ENCODE results near the gene INPP5D.
"Not testable (repeated sequence)": the region's sequence is repeated elsewhere in the genome, so short reads cannot be mapped to it uniquely, and the experiment has no call there.

Gene INPP5D

DNA sequence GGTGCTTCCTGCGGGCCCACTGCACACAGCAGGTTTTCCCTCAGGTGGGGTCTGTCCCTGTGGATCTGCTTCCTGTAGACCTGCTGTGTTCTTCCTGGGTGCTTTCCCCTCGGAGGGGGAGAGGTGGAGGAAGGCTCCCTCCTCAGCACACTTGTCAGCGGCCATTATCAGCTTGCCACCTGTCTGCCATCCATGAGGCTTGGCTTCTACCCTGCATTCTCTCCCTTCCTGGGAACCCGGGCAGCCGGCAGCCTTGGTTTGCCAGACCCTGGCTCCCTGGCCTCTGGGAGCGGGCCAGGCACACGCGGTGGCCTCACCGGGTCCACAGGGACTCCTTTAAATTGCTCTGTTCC lies 58.5 kb downstream of the INPP5D start:
- no peak for DNase-seq (ENCODE audit: low read depth)

DNA sequence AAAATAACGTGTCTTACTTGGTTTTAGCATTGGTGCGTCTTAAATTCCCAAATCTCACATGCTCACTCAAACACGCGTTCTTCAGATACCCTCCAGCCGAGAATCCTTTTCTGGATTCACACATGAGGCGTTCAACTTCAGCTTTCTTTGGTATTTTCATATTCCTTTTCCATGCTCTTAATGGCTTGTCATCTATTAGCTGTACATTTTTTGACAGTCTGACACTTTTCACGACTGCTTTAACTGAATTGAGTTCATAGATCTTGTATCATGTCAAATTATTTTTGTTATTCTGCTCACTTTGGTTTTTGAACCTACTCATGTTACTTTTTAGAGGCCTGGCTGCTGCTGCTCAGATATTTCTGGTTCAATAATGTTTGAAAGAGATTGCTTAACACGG lies 59.0 kb downstream of the INPP5D start:
- no peak for DNase-seq (ENCODE audit: low read depth)

DNA sequence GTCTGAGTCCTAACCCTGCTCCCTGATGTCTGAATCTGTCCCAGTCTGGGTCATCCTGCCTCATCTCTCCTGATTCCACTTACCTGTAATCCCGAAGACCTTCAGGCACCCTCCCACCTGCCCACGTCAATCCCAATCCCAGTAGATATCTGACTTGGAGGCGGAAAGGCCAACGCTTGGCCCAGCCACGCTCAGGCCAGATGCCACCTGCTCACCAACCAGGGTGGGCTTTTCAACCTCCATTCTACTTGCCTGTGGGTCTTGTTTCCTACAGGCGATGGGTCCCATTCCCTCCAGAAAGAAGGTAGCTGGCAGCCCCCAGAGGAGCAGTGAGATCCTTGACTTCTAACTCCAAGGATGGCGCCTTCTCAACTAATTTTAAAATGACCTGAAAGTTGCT lies 59.7 kb downstream of the INPP5D start:
- DNase-seq (ENCODE audit: low read depth) = no peak

DNA sequence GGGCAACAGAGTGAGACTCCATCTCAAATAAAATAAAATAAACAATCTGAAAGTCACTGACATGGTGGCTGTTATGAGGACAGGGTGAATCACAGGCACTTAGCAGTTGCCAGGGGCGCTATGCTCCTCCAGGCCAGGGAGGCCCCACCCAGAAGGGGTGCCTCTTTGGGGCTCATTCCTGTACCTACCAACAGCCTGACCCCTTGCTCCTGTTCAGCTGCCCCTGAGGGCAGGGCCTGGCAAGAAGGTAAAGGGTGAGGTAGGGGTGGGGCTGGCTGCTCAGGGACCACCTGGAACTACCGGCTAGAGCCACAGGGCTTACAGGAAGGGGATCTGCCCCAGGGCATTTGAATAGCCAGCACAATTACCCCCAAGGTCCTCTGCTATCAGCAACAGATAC lies 60.3 kb downstream of the INPP5D start:
- no peak for DNase-seq (ENCODE audit: low read depth)

DNA sequence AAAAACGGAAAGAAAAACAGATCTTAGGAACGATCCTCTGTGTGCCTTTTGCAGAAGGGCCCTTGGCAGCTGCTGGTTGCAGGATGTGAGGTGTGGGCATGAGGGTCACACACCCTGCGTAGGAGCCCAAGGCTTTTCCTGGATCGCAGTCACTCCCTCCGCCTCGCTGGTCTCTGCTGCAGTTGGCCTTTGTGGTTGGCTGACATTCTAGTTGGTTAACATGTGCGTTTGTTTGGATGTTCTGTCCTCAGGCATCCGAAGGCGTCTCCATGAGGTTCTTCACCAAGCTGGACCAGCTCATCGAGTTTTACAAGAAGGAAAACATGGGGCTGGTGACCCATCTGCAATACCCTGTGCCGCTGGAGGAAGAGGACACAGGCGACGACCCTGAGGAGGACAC lies 61.7 kb downstream of the INPP5D start:
- DNase-seq (ENCODE audit: low read depth) = no peak

DNA sequence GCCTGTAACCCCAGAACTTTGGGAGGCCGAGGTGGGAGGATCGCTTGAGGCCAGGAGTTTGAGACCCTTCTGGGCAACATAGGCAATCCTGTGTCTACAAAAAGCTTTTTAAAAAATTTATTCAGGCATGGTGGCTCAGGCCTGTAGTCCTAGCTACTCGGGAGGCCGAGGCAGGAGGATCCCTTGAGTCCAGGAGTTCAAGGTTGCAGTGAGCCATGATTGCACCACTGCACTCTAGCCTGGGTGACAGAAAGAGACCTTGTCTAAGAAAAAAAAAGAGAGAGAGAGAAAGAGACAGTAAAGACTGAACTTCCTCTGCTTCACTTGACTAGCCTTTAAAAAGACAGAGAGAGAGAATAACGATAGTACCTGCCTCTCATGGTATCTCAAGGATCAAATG lies 62.4 kb downstream of the INPP5D start:
- no peak for DNase-seq (ENCODE audit: low read depth)

DNA sequence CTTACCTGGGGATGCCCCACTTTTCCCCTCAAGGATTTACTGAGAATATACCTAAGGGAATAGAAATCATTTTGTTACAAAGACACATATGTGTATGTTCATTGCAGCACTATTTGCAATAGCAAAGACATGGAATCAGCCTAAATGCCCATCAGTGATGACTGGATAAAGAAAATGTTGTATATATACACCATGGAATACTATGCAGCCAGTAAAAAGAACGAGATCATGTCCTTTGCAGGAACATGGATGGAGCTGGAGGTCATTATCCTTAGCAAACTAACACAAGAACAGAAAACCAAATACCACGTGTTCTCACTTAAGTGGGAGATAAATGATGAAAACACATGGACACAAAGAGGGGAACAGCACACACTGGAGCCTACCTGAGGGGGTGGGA lies 63.4 kb downstream of the INPP5D start:
- DNase-seq (ENCODE audit: low read depth) = not testable (repeated sequence)

DNA sequence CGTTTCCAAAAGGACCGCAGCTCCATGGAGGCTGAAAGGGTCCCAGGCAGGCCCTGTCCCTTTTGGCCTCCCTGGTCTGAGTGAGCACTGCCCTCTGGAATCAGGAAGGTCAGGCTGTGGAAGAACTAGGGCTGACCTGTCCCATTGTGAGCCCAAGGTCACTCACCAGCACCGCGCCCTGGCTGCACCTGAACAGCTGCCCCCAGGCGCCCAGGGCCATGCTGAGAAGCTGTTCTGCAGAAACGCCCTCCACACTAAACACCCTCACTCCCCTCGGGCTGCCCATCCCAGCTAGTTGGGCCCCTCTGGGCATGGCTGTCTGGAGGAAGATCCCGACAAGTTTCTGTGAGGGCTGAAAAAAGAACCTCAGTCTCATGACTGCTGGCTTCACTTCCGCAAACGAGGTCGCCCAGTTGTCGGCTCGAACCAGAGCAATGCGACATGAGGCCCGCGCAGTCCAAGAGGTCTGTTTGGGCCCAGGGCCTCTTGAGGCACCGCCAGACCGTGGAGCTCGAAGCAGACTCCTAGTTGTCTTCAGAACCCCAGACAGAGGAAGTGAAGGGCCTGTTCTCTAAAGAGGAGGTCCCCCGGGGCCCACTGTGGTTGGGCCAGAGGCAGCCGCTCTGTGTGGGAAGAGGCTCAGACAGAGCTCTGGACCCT lies 64.4 kb downstream of the INPP5D start:
- no peak for DNase-seq (ENCODE audit: low read depth)

DNA sequence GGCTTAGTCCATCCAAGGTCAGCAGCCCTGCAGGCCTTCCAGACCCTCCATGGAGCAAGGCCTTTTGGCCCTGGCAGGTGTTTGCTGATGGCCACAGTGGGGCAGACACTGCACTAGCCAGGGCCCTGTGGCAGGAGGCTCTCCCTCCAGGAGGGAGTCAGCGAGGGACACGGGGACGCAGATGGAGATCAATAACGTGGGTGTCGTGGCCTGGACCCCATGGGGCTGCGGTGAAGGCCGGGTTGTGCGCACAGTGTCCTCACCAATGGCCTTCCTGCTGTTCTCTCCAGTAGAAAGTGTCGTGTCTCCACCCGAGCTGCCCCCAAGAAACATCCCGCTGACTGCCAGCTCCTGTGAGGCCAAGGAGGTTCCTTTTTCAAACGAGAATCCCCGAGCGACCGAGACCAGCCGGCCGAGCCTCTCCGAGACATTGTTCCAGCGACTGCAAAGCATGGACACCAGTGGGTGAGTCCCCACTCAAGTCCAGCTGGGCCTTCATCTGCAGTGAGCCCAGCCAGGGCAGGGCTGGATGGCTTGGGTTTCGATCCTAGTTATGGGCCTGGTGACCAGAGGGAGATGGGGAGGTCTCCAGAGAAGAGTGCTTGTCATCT lies 65.4 kb downstream of the INPP5D start:
- DNase-seq (ENCODE audit: low read depth) = no peak

DNA sequence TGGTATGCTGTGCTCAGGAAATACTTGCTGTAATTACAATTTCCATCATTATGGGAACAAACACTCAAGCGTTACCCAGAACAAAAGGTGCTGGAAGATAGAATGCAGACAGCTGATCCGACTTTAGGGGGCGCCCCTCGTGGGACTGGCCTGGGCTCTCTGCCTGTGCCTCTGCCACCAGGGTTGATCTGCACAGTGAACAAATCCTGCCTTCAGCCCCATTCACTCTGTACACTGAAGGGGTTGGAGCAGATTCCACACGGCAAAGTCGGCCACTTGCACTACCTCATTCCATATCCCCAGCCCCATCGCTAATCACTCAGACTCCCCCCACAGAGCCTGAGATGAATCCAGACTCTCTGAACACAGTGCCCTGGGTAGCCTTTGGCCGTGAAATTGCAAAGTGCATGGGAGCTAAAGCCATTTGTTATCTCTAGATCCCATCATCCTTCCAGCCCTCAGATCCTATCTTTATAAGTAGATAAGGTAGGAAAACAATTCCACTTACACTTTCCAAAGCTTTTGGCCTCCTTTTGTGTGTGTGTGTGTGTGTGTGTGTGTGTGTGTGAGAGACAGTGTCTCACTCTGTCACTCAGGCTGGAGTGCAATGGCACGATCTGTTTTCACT lies 69.3 kb downstream of the INPP5D start:
- DNase-seq (ENCODE audit: low read depth) = no peak

DNA sequence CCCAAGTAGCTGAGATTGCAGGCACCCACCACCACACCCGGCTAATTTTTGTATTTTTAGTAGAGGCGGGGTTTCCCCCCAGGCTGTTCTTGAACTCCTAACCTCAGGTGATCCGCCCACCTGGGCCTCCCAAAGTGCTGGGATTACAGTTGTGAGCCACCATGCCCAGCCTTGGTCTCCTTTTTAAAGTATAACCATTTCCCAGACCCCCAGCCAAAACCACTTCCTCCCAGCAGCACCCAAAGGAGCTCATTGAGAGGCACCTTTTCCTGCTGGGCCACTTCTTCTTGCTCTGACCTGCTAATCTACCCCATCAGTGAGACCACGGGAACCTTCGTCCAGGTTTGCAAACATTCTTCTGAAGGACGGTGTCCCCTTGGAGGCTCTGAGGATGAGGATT lies 69.9 kb downstream of the INPP5D start:
- DNase-seq (ENCODE audit: low read depth) = no peak

DNA sequence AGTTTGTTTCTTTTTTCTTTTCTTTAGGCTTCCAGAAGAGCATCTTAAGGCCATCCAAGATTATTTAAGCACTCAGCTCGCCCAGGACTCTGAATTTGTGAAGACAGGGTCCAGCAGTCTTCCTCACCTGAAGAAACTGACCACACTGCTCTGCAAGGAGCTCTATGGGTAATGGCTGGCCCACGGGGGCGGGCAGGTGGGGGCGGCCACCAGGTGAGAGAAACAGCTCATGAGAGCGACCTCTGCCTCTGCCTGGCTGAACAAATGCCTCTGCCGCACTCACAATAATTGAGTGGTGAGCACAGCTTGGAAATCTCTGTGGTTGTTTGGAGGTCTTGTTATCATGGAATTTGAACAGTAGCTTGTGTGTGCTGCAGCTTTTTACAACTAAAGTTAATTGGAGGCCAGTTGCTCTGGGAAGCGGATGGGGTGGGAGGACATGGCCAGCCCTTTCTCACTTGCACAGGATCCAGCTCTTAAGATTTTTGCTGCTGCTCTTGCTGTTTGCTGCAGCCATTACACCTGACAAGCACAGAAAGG lies 70.4 kb downstream of the INPP5D start:
- DNase-seq (ENCODE audit: low read depth) = no peak

DNA sequence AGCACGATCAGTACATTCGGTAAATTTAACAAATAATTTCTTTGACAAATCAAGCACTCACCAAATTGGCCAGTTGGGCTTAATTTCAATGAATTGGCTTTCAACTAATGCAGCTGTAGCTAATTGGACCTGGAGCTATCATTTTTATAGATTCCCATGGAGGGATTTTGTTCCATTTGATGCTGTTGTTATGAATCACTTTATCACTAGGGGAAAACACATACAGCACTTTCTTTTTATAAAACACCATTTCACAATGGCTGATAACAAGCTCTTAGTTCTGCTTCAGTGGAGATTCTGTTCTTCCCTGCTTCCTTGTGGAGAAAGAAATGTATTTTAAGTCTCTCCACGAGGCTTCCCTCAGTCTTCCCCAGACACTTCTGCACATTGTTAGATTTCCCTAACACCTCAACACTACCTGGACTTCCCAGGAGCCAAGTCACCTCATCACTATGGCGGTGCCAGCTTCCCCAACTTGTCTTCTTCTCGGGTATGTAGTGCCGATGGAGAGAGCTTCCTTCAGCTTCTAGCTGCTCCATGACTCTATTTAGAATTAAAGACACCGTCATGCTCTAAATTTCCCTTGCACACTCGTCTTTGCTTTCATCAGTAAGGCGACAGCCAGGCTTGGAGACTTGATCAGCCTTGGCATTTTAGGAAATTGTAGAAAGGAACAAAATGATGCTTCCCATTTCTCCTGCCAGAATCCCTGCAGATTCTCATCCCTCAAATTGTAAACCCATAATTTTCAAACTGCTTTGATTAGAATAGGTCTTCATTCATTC lies 72.0 kb downstream of the INPP5D start:
- DNase-seq (ENCODE audit: low read depth) = no peak

DNA sequence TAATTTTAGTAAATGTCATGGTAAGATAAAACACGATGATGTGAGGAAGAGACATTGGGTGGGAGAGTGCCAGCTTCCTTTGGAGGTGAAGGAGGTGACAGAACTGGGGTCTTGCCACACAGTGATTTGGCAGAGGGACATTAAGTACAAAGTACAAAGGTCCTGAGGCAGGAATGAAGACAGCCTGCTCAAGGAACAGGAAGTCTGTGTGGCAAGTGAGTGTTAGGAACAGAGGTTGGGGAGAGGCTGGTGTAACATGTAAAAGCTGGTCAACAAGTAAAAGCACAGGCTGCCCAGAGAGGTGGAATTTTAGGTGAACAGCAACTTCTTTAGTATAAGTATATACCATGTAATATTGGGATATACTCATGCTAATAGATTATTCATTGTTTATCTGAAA lies 73.1 kb downstream of the INPP5D start:
- no peak for DNase-seq (ENCODE audit: low read depth)

DNA sequence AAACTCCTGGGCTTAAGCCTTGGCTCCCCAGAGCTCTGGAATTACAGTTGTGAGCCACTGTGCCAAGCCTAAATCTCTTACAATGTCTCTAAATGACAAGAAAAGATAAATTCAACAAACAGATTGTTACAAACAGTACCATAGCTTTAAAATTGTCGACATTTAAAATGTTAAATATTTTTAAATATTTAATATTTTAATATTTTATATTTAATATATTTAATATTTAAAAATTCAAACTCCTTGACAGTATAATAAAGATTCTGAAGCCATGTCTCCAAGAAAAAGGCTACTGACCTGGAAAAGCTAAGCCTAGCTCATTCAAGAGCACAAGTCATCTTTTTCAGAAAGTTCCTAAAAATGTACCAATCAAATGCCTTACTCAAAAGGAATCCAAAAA lies 75.3 kb downstream of the INPP5D start:
- no peak for DNase-seq (ENCODE audit: low read depth)

DNA sequence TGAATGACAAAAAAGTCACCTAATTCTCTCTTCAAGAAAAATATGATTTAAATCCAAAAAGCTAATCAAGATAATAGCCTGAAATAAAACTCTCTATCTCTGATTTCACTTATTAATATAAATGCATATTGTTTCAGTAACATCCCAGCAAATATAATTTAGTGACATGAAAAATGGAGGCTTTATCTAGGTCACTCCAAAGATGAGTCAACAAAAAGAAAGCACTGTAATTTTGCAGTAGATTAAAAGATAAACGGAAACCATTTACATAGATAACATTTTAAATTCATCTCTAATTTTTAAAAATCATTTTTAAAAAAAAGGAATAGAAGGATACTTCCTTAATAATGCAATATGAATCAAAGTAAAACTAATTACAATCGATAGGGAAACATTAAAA lies 76.9 kb downstream of the INPP5D start:
- no peak for DNase-seq (ENCODE audit: low read depth)

DNA sequence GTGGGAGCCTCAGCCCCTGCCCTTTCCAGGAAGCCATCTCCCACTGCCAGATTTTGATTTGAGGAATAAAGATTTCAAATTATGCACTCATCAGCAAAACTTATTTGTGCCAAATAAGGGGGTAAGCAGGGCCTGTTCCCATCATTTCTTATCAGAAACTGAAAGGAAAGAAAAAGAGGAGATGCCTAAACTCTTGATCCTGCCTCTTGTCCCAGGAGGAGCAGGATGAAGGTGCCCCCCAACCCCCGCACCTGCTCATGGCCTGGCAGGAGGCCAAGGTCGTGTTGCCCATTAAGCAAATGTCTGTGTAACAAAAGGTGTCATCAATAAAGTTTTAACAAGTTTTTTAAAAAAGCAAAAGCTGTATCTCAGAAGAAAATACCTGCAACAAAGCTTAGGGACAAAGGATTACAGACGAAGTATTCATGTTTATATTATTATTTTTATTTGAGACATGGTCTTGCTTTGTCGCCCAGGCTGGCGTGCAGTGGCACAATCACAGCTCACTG lies 80.0 kb downstream of the INPP5D start:
- DNase-seq (ENCODE audit: low read depth) = no peak

DNA sequence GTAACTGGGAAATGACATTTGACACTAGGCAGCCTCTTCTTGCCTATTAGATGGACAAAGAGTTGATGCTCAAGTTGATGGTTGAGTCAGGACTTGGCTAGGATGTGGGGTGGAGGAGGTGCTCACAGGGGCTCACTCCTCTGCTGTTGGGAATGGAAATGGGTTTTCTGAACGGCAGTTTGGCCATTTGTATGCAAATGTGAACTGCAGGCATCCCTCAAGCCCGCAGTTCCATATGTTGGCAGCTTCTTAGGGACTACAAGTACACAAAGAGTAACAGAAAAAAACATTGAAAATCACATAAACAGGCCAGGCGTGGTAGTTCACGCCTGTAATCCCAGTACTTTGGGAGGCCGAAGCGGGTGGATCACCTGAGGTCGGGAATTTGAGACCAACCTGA lies 80.8 kb downstream of the INPP5D start:
- no peak for DNase-seq (ENCODE audit: low read depth)

DNA sequence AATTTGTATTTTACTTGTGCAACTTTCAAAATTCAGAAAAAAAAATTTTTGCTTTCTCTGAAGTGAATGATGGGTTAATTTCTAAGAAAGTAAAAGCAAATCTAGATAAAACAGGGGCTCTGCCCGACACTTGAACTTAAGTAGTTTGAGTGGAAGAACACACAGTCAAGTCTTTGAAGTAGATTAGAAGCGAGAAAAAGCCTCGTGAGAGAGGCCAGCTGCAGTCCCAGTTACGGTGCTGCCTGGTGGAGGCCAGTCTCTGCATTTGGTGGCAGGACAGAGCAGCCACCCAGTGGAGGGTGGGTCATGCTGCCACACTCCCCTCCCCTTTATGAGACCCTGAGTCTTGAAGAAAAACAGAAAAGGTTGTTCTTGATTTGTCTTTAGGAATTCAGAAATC lies 81.8 kb downstream of the INPP5D start:
- no peak for DNase-seq (ENCODE audit: low read depth)

DNA sequence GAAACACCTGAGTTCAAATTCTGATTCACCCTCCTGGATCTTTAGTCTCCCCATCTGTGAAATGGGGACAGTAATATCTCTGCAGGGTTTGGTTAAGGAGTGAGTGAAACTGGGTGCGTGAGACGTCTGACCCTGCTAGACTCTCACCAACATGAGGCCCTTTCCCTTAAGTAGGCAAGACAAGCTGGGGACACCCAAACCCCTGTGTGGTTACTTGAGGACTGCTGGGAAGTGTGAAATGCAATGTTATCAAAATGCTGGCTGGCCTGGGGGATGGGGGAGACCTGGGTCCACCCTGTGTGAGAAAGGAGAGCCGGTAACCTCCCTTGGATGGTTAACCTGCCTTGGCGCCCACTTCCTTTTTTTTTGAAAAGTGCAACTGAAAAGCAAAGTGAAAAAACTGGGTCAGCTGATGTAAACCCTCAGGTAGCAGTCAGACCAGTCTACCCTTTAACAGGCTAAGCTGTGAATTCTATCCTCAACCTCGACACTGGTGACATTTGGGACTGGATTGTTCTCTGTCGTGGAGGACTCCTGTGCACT lies 82.3 kb downstream of the INPP5D start:
- peak; percentile 10 for DNase-seq (ENCODE audit: low read depth)

DNA sequence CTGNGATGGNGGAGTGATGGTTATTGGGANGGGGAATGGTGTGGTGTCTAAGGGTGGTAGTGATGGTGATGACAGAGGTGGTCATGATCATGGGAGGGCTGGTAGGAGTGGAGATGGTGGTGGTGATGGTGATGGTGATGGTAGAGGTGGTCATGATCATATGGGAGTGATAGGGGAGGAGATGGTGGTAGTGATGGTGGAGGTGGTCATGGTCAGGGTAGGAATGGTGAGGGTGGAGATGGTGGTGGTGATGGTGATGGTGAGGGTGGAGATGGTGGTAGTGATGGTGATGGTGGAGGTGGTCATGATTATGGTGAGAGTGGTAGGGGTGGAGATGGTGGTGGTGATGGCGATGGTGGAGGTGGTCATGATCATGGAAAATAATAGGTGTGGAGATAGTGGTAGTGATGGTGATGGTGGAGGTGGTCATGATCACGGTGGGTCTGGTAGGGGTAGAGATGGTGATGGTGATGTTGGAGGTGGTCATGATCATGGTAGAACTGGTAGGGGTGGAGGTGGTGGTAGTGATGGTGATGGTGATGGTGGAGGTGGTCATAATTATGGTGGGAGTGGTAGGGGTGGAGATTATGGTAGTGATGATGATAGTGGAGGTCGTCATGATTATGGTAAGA lies 83.7 kb downstream of the INPP5D start:
- DNase-seq (ENCODE audit: low read depth) = no peak

DNA sequence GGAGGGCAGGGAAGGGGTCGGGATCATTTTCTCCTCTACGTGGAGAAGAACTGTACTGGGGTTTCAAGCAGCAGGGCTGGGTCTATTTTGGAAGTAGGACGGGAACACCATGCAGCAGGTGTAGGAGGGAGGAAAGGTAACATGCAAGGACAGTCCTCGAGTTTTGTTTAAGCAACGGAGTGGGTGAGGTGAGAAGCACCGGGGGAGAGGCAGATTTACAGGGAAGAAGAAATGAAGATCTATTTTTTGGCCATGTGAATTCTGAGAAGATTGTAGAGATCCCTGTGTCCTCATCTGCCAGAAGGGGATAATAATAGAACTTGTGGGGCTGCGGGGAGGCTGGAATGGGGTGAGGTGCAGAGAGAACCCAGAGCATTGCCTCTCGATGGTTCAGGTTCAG lies 85.6 kb downstream of the INPP5D start:
- DNase-seq (ENCODE audit: low read depth) = no peak

All from activated gamma-delta T cell treated with anti-CD3 and anti-CD28 coated beads, Interleukin-2, amount 50 U/mL, for 16 hours (primary cell).